Measurements from ENCODE around the gene OR6B1.
"Not testable (repeated sequence)": the region's sequence is repeated elsewhere in the genome, so short reads cannot be mapped to it uniquely, and the experiment has no call there.

The OR6B1 gene

GRCh38 chr7:144006029-144006691, 6.0 kb downstream of the OR6B1 start:
- no peak for DNase-seq (ENCODE audit: low spot score)

GRCh38 chr7:144006692-144007042, 6.5 kb downstream of the OR6B1 start:
- no peak for DNase-seq (ENCODE audit: low spot score)

GRCh38 chr7:144009361-144009760, 9.2 kb downstream of the OR6B1 start:
- no peak for DNase-seq (ENCODE audit: low spot score)

- not testable (repeated sequence) for DNase-seq (ENCODE audit: low spot score)
Measured at GRCh38 chr7:144010061-144010460, 9.9 kb downstream of the OR6B1 start.

GRCh38 chr7:144010821-144011220, 10.7 kb downstream of the OR6B1 start:
- not testable (repeated sequence) for DNase-seq (ENCODE audit: low spot score)

GRCh38 chr7:144011458-144012230, 11.5 kb downstream of the OR6B1 start:
- peak; percentile 64 for DNase-seq (ENCODE audit: low spot score)

- no peak for DNase-seq (ENCODE audit: low spot score)
Measured at GRCh38 chr7:144018065-144018464, 17.9 kb downstream of the OR6B1 start.

- DNase-seq (ENCODE audit: low spot score), result peak; percentile 74
Measured at GRCh38 chr7:144019457-144019856, 19.3 kb downstream of the OR6B1 start.

GRCh38 chr7:144020340-144020739, 20.2 kb downstream of the OR6B1 start:
- no peak for DNase-seq (ENCODE audit: low spot score)

- no peak for DNase-seq (ENCODE audit: low spot score)
Measured at GRCh38 chr7:144022169-144022568, 22.0 kb downstream of the OR6B1 start.

- no peak for DNase-seq (ENCODE audit: low spot score)
Measured at GRCh38 chr7:144023171-144023827, 23.2 kb downstream of the OR6B1 start.

- DNase-seq (ENCODE audit: low spot score), result no peak
Measured at GRCh38 chr7:144024213-144024612, 24.1 kb downstream of the OR6B1 start.

- DNase-seq (ENCODE audit: low spot score), result no peak
Measured at GRCh38 chr7:144026203-144026883, 26.2 kb downstream of the OR6B1 start.

- peak; percentile 23 for DNase-seq (ENCODE audit: low spot score)
Measured at GRCh38 chr7:144027070-144027469, 26.9 kb downstream of the OR6B1 start.

GRCh38 chr7:144027974-144028373, 27.9 kb downstream of the OR6B1 start:
- DNase-seq (ENCODE audit: low spot score), result no peak

GRCh38 chr7:144028547-144028946, 28.4 kb downstream of the OR6B1 start:
- no peak for DNase-seq (ENCODE audit: low spot score)

- DNase-seq (ENCODE audit: low spot score), result no peak
Measured at GRCh38 chr7:144032516-144032915, 32.4 kb downstream of the OR6B1 start.

- DNase-seq (ENCODE audit: low spot score), result no peak
Measured at GRCh38 chr7:144032985-144033709, 33.0 kb downstream of the OR6B1 start.

- DNase-seq (ENCODE audit: low spot score), result no peak
Measured at GRCh38 chr7:144035385-144035784, 35.3 kb downstream of the OR6B1 start.

GRCh38 chr7:144036302-144036885, 36.3 kb downstream of the OR6B1 start:
- DNase-seq (ENCODE audit: low spot score), result no peak

GRCh38 chr7:144037414-144038035, 37.4 kb downstream of the OR6B1 start:
- peak; percentile 11 for DNase-seq (ENCODE audit: low spot score)
